ENCODE results near the gene RPS21. TPM values are rescaled to one million over a fixed set of nuclear protein-coding genes. Genes with fewer than 3 reads are reported as not detected.

The RPS21 gene
- total and polyA plus RNA-seq, 2 of the 13 experiments (the other 11 are each of a cell fraction or from before 2014, with no cell fraction given) = 2,647 to 11,063 TPM

- TF ChIP-seq ISX (CRISPR knock-in tag; conservative IDR thresholded peaks at IDR 0.05) = peak; percentile 74; the same call in 1 of the 2 replicates
- TF ChIP-seq NKX3-1 (CRISPR knock-in tag; IDR thresholded peaks at IDR 0.05) = no peak; the same call in 1 of the 2 replicates
- TF ChIP-seq ZNF530 (CRISPR knock-in tag; IDR thresholded peaks at IDR 0.05; ENCODE audit: low read depth) = no peak
- no peak for TF ChIP-seq ZNF274 (CRISPR knock-in tag; IDR thresholded peaks at IDR 0.05)
- TF ChIP-seq ZNF615 (CRISPR knock-in tag; IDR thresholded peaks at IDR 0.05; ENCODE audit: borderline replicate concordance) = no peak
- no peak for TF ChIP-seq EP300 (IDR thresholded peaks at IDR 0.05; ENCODE audit: low read depth in 2 of 2, low read length in 2 of 2)
- no peak for TF ChIP-seq EP300 (CRISPR knock-in tag; IDR thresholded peaks at IDR 0.05; ENCODE audit: borderline replicate concordance)
- TF ChIP-seq ZNF687 (CRISPR knock-in tag; IDR thresholded peaks at IDR 0.05) = no peak
- no peak for TF ChIP-seq NR2F2 (IDR thresholded peaks at IDR 0.05; ENCODE audit: borderline replicate concordance, low read depth)
- no peak for TF ChIP-seq PAF1 (CRISPR knock-in tag; IDR thresholded peaks at IDR 0.05)
- no peak for TF ChIP-seq STAG1 (CRISPR knock-in tag; IDR thresholded peaks at IDR 0.05)
- no peak for TF ChIP-seq KDM6A (CRISPR knock-in tag; IDR thresholded peaks at IDR 0.05; ENCODE audit: low read depth)
- TF ChIP-seq GMEB2 (CRISPR knock-in tag; IDR thresholded peaks at IDR 0.05; ENCODE audit: low read depth) = no peak
- TF ChIP-seq NCOA5 (CRISPR knock-in tag; IDR thresholded peaks at IDR 0.05) = no peak
- no peak for TF ChIP-seq TFDP2 (CRISPR knock-in tag; IDR thresholded peaks at IDR 0.05)
- TF ChIP-seq ZNF224 (CRISPR knock-in tag; IDR thresholded peaks at IDR 0.05) = no peak
- no peak for TF ChIP-seq GLMP (CRISPR knock-in tag; IDR thresholded peaks at IDR 0.05; ENCODE audit: borderline replicate concordance)
- no peak for TF ChIP-seq ZNF510 (CRISPR knock-in tag; IDR thresholded peaks at IDR 0.05; ENCODE audit: low read depth)
- TF ChIP-seq SMYD3 (CRISPR knock-in tag; IDR thresholded peaks at IDR 0.05) = no peak
- TF ChIP-seq ZNF230 (CRISPR knock-in tag; IDR thresholded peaks at IDR 0.05) = no peak
- no peak for TF ChIP-seq ONECUT2 (CRISPR knock-in tag; IDR thresholded peaks at IDR 0.05)
- TF ChIP-seq CENPT (CRISPR knock-in tag; IDR thresholded peaks at IDR 0.05; ENCODE audit: low read depth) = peak; percentile 90; the same call in 1 of the 2 replicates
These were observed 16.6 kb upstream of the RPS21 start (continued) for GRCh38 chr20:62370115-62370806.

Measured in HepG2 (cell line).